NCI-H2029 (cell line): ENCODE measurements around the gene RFXANK.

ENCODE experiments used
- DNase-seq: peaks from one replicate; lab custom pipeline; 2025; lab: John Stamatoyannopoulos, UW

RFXANK gene

GRCh38 chr19:19232261-19232721 lies 40.2 kb downstream of the RFXANK start:
- no peak for DNase-seq

DNA sequence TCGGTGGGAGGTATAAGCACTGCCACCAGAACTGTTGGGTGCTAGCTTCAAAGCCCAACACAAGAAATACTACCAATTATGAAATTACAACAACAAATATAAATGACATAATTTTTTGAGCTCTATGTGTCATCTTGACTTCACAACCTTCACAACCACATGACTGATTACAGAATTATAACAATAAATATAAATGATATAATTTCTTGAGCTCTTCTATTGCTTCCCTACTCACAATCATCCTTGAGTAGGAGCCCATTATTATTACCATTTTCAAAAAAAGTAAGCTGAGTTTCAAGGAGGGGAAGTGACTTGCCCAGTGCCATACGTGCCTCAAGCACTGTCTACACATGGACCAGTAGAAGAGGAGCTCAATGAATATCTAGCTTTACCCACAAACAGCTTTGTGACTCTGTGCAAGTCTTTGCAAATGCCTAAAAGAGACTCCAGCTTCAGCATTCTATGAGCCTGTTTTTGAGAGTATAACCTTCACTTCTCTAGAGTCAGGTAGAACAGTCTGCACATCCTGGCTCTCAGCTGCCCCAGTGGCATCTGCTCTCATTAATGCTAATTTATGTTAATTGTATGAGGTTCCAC lies 42.3 kb downstream of the RFXANK start:
- DNase-seq = no peak

DNA sequence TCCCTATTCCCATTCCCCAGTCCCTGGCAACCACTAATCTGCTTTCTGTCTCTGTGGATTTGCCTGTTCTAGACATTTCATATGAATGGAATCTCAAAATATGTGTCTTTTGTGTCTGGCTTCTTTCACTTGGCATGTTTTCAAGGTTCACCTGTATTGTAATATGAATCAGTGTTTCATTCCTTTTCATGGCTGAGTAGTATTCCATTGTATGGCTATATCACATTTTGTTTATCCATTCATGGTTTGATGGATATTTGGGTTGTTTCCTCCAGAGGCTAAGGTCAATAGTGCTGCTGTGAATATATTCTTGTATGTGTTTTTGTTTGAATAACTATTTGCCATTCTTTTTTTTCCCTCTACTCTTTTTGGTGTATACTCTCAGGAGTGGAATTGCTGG lies 44.1 kb downstream of the RFXANK start:
- DNase-seq = no peak

GRCh38 chr19:19238126-19238894 lies 46.3 kb downstream of the RFXANK start:
- no peak for DNase-seq

GRCh38 chr19:19239675-19240074 lies 47.6 kb downstream of the RFXANK start:
- no peak for DNase-seq

- DNase-seq = no peak
These were observed 48.4 kb downstream of the RFXANK start for GRCh38 chr19:19240476-19240875.

GRCh38 chr19:19250196-19250801 lies 58.2 kb downstream of the RFXANK start:
- DNase-seq = no peak
